Amniotic stem cell (primary cell): ENCODE data around the gene MARCHF4.

Experiments used
- DNase-seq: peaks from one replicate; lab custom pipeline; 2025; lab: John Stamatoyannopoulos, UW

Gene MARCHF4

DNA sequence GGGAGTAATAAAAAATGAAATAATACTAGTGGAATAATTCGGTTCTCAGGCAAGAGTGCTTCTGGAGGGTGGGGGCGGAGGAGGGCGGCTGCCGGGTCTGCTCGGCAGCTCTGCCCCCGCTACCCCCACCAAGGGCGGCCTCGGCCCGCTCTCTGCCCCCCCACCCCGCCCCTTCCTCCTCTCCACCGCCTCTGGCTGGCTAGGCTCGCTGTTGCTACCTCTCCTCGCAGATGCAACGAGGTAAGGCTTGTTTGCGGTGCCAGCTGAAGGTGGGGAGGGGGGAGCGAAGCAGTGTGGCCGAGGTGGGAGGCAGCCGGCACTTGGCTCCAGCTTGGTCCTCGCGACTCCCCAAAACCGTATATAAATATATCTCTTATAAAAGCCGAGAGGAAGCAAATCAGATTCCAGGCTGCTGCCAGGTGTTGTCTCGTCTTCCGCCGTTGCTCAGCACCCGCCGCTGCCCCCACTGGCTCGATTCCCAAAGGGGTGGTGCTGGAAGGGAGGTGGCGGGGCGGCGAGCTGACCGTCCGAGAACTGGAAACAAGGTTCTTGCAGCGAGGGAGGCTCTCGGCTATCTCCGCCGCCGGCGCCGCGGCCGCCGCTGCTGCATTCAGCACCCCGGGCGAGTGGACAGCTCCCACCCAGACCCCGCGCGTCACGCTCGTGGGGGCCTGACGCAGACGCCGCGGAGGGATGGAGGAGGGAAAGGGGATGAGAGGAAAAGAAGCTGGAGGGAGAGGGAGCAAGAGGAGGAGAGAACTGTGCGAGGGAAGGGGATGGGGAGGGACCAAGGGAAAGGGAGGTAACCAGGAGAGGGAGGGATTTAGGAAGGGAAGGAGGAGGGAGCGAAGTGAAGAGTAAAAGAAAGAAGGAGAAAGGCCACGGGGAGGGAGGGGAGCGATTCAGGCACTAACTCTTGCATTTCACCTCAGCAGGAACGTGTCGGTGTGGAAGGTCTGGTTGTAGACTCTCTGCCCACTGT lies at the start of gene MARCHF4:
TSS of gene MARCHF4 (minus strand) at position 763 of the 982 bp plus-strand sequence. CDS start 2,223 bp downstream, outside the sequence.
- peak; percentile 79 for DNase-seq

GRCh38 chr2:216420367-216421101 lies 48.3 kb upstream of the MARCHF4 start:
- DNase-seq = no peak

- DNase-seq = no peak
Observed at GRCh38 chr2:216418981-216419380, 46.7 kb upstream of the MARCHF4 start.

GRCh38 chr2:216416571-216417307 lies 44.5 kb upstream of the MARCHF4 start:
- DNase-seq = no peak

DNA sequence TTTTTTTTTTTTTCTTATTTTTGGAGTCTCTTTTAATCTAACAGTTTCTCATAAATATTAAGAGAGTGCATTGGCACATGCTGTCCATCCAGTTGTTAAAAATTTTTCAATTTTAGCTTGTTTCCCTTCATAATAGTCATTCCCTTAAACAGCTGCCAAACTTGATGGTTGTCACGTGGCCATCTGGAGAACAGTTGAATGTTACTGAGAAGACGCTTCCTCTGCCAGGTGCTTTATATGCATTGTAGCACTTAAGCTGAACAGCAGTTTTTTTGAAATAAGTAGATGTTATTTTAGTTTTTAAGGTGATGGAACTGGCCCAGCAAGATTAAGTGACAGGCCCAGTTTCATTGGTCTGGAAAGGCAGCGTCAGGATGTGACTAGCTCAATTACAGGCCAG lies 43.3 kb upstream of the MARCHF4 start:
- DNase-seq = no peak

DNA sequence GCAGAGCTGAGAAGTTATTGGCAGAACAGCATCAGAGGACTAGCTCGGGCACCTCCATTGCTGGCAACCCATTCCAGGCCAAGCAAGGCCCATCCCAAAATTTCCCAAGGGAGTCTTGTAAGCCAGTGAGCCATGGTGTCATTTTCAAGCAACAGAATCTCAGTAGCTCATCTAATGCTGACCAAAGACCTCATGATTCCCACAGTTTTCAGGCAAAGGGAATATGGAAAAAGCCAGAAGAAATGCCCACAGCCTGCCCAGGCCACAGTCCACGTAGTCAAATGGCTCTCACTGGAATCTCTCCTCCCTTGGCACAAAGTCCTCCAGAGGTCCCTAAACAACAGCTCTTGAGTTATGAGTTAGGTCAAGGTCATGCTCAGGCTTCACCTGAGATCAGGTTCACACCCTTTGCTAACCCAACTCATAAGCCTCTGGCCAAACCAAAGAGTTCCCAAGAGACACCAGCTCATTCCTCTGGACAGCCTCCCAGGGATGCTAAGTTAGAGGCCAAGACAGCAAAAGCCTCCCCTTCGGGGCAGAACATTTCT lies 42.6 kb upstream of the MARCHF4 start:
- DNase-seq = no peak

GRCh38 chr2:216413882-216414281 lies 41.6 kb upstream of the MARCHF4 start:
- no peak for DNase-seq

GRCh38 chr2:216412022-216412999 lies 40.0 kb upstream of the MARCHF4 start, which contains the start of gene SMARCAL1:
TSS of gene SMARCAL1 (plus strand) at chr2:216412484. CDS start at chr2:216414705, 2,221 bp downstream.
- peak; percentile 96 for DNase-seq

DNA sequence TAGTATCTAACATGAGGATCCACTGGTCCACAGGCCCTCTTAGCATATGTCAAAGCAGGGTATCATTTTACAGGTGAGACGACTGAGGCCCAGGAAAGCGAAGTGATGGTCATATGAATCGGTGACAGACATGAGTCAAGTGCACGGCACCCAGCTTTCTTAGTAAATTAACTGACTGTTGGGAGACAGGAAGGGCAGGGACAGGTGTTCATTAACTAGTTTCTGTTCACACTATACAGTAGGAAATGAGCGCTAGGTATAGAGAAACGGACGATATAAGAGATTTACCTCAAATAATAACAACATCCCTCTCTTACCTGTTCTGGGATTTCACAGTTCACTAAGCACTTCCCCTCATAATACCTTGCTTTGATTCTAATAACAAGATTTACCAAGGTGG lies 38.3 kb upstream of the MARCHF4 start:
- DNase-seq = no peak

GRCh38 chr2:216408426-216409290 lies 36.4 kb upstream of the MARCHF4 start:
- no peak for DNase-seq

DNA sequence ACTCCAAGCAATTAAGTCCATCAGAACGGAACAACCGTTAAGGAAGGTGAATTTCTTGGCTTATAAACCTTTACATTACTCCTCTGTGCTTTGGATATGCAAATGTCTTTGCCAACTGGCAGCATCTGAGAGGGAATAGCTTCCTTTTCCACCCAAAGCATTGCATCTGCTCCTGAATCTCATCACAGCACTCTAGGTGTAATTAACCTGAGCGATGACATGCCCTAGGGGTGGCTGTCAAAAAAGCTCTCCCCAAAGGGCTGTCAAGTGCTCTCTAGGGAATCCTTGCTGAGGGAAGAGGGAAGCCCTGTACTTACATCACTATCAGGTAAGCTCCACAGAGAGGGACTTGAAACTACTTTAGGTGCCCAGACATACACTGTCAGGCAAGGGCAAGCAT lies 34.5 kb upstream of the MARCHF4 start:
- DNase-seq = no peak

DNA sequence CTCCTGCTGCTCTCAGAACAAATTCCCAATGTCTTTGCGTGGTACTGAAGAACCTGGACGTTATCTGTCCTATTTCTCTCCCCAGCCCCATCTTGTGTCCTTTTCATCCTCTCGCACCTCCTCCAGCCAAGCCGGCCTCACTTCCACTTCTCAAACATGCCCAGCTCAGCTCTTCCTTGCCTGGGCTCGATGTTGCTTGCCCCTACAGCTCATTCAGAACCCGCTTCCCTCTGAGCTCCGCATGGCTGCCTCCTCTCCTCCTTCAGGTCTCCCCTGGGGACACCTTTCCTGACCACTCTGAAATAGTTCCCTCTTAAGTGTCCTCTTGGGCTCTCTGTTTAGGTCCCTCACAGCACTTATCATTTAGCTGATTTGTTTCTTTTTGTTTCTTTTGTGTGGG lies 33.3 kb upstream of the MARCHF4 start:
- no peak for DNase-seq

DNA sequence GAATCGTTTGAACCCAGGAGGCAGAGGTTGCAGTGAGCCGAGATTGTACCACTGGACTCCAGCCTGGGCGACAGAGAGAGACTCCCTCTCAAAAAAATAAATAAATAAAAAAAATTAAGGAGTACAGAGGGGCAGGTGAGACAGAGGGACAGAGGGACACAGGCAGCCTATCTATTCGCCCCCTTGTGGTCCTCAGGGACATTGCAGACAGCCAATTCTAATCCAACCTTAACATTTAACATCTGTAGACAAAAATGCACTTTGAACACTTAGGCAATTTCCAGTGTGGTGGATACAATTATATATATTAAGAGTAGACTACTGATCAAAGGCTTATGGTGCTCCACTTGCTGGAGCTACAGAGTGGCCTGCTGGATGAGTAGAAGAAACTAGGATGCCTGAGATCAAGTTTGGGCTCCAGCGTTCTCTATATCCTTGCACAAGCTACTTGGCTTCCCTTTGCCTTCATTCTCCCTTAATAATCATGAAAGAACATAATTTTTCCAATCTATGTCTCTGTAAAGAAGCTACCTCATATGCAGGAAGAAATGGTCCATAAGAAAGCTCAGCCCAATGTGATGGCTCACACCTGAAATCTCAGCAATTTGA lies 31.8 kb upstream of the MARCHF4 start:
- DNase-seq = no peak

DNA sequence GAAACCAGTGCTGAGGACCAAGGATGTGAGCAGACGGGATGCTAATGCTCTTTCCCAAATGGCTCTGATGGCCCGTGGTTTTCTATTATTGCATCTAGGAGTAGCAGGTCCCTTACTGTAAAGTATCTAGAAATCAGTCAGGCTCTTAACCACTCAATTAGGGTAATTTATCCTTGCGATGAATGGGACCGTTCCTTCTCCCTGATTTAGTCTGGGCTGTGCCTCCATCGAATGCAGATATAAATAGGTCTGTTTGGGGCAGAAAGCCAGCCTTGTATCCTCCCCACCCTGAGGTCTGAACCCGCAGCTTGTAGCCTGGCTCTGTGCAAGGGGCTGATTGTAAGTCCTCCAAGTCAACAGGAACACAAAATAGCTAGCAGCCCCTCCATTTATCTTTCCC lies 30.5 kb upstream of the MARCHF4 start:
- DNase-seq = no peak

DNA sequence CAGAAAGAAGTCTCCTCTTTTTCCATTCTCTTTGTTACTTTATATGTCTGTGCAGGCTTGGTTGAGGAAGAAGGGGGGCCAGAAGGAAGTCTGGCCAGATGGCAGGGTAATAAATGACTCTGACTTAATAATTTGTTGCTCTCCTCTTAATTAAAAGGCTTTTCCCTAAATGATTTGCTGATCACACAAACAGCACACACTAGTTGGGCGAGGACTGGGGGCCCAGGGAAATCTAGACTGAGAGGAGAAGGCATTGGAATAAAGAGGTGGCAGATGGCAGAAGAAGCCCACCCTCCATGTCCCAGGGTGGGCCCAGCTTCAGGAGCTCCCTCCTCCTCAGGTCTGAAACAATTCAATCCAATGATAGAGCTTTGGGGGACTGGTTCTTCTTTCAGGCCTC lies 27.3 kb upstream of the MARCHF4 start:
- DNase-seq = no peak

- DNase-seq = no peak
Observed at GRCh38 chr2:216394881-216395280, 22.6 kb upstream of the MARCHF4 start.

DNA sequence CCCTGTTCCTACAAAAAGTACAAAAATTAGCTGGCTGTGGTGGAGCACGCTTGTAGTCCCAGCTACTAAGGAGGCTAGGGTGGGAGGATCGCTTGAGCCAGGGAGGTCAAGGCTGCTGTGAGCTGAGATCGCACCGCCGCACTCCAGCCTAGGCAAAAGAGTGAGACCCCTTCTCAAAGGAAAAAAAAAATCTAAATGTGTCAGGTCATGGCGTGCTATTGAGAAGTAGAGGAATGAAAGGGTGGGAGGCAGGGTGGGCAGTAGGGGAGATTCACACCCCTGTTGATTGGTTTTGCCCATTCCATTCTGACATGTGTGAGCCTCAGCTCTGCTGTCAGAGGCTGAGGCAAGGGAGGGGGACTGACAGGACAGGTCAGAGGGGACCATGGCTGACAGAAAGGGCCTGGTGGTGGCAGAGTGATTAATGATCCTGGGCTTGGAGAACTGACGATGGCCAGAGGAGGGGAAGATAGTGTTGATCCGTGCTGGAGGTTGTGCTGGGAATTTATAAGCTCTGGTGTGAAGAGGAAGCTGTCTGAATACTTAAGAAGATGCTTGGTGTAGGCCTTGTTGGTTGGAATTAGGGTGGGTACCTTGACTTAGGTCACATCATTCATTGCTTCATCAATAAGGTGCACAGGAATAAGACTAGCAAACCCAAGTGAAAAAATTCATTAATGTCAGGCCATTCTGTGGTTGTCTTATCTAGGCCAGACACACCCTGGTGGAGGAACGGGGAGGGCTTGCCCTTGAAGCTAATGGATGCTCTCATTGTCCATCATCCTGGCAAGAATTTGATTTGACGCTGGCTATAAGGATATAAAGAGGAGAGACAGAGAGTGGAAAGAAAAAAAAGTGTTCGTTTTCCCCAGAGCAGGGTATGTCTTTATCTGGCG lies 20.9 kb upstream of the MARCHF4 start:
- no peak for DNase-seq

DNA sequence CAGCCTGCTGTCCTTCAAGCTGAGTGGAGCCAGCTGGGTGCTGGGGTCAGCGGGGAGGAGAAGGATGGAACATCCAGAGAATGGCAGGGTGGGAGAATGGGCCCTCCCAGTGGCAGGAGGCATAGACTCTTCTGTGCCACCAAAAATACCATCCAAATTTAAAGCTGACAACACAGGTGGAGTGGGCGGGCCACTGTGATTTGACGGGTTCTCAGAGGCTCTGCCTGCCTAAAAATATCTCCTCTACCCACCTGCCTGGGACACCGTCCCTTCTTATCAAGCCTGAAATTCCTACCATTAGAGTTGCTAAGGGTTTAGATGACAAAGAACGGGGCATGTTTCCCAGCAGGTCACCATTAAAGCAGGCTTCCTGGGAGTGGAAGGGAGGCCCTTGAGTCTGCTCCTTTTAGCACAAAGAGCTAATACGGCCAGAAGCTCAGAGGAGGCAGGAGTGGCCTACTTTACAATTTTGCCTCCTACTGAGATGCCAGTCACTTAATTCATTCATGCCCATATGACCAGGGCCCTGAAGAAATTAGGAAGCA lies 19.8 kb upstream of the MARCHF4 start:
- DNase-seq = no peak
